Transverse colon (tissue), 4 donors: ENCODE data around the gene MRGPRG. TPM values are rescaled to one million over a fixed set of nuclear protein-coding genes. Genes with fewer than 3 reads are reported as not detected.

Experiments used
- DNase-seq: peaks from one replicate; pipeline ENCODE4 v3.0.0-alpha.2; 2019
- H3K27ac ChIP-seq, 4 donors: fragments of 200-600 bp; sonication (generic); 2 replicates each; pipeline ENCODE4 v1.5.1; 2016 to 2018; ENCODE audit warnings: inconsistent platforms in 4 of 4
- H3K27me3 ChIP-seq: fragments of 200-600 bp; sonication (generic); 2 replicates; pipeline ENCODE4 v1.5.1; 2017; ENCODE audit warnings: inconsistent platforms
- H3K36me3 ChIP-seq, 4 donors: fragments of 200-600 bp; sonication (generic); 2 replicates each; pipeline ENCODE4 v1.5.1; 2017 to 2019; ENCODE audit warnings: inconsistent platforms in 4 of 4
- H3K4me1 ChIP-seq, 4 donors: fragments of 200-600 bp; sonication (generic); 2 replicates each; pipeline ENCODE4 v1.5.1; 2017 to 2020; ENCODE audit warnings: inconsistent platforms in 4 of 4
- H3K4me3 ChIP-seq, 4 donors: fragments of 200-600 bp; sonication (generic); 1 replicate in 1 of 4; 2 replicates in 3 of 4; pipeline versions ENCODE4 v1.5.1 to v1.6.1; 2017 to 2019; ENCODE audit warnings: inconsistent platforms in 4 of 4
- H3K9me3 ChIP-seq, 2 donors: fragments of 200-600 bp; sonication (generic); 2 replicates each; pipeline ENCODE4 v1.5.1; 2017 to 2019; ENCODE audit warnings: inconsistent platforms in 2 of 2
- CTCF ChIP-seq, 5 experiments: fragments of 200-600 bp in 3 of 5; fragments of 450-650 bp in 2 of 5; sonication (generic) in 3 of 5; IDR thresholded peaks; 1 replicate in 2 of 5; 2 replicates in 3 of 5; pipeline ENCODE4 v1.5.1; 2016 to 2017; ENCODE audit warnings: antibody characterized with exemption in 5 of 5, inconsistent platforms in 3 of 5, mild to moderate bottlenecking in 2 of 5, moderate library complexity in 1 of 5
- EP300 ChIP-seq: sonication (generic); formaldehyde crosslinking; IDR thresholded peaks from one replicate; pipeline ENCODE4 v1.6.1; 2017; ENCODE audit warnings: antibody characterized with exemption, low read depth
- POLR2A ChIP-seq: fragments of 450-650 bp; IDR thresholded peaks from one replicate; pipeline ENCODE4 v1.6.1; 2016; ENCODE audit warnings: antibody characterized with exemption, mild to moderate bottlenecking, moderate library complexity
- POLR2AphosphoS5 ChIP-seq, 3 donors: sonication (generic); formaldehyde crosslinking; IDR thresholded peaks; one replicate each; pipeline ENCODE4 v1.6.1; 2016; ENCODE audit warnings: antibody characterized with exemption in 3 of 3
- WGBS, 2 donors: methylation state at CpG; one replicate each; pipeline ENCODE4 v1.1.5; 2018; ENCODE audit warnings: low coverage in 1 of 2; 5-methylcytosine and 5-hydroxymethylcytosine counted together
- in situ Hi-C, 4 donors: fragments of 200-750 bp; cut with MboI; loops; one replicate each; pipeline versions ENCODE4 v1.15.0 to v1.15.1; 2017; ENCODE audit warnings: low sequenced_read_pairs in 3 of 4, low pct_ligation_motif_present in 1 of 4, low pct_unique_long_range_greater_than_20kb in 1 of 4
- intact Hi-C: fragments of 100-400 bp; cut with DNase I; formaldehyde crosslinking; loops from one replicate; pipeline ENCODE4 v1.15.1; 2023; ENCODE audit warnings: low total_unique reads
- total RNA-seq, 4 donors: library from RNA; depleted of rRNA; stranded (reverse); fragments of >200 nt; gene quantifications; one replicate each; pipeline ENCODE4 v1.1.0, GENCODE V29; 2016

MRGPRG gene
- total RNA-seq, 4 donors from 2014 or later = not detected

GRCh38 chr11:3201677-3202181, 16.9 kb downstream of the MRGPRG start:
- TF ChIP-seq POLR2A (no peak), EP300 (no peak), CTCF (IDR thresholded peaks at IDR 0.05) (no peak), POLR2AphosphoS5 (IDR thresholded peaks at IDR 0.05) (no peak)
- H3K27me3 ChIP-seq = peaks cover 58% of the 10 kb centered on the region
- peak; percentile 3 for DNase-seq

GRCh38 chr11:3201112-3201581, 17.5 kb downstream of the MRGPRG start:
- WGBS, 2 donors = 71 to 92% methylated on average over 6 to 15 of the region's 15 CpGs
- peaks cover 58% of the 10 kb centered on the region for H3K27me3 ChIP-seq

More at GRCh38 chr11:3201677-3202181, 16.9 kb downstream of the MRGPRG start:
- Histone ChIP-seq H3K27ac (no peak overlapping the region), H3K4me1 (peaks cover 0 to 13% (median 7%) of the 10 kb centered on the region in 4 donors), H3K36me3 (no peaks in the 10 kb centered on the region), H3K4me3 (no peak overlapping the region), H3K9me3 (no peaks in the 10 kb centered on the region)
- in situ Hi-C loops = loop anchor here in 2 of 4 donors (25.0 kb wide), 2 partner anchors 89 to 164 kb away; no protein-coding TSS in a partner anchor
- WGBS, 2 donors = 79% methylated on average over 17 of the region's 17 CpGs; no CpG with 5 or more reads in 1 of the 2 donors
- intact Hi-C loops = no loop called here

DNA sequence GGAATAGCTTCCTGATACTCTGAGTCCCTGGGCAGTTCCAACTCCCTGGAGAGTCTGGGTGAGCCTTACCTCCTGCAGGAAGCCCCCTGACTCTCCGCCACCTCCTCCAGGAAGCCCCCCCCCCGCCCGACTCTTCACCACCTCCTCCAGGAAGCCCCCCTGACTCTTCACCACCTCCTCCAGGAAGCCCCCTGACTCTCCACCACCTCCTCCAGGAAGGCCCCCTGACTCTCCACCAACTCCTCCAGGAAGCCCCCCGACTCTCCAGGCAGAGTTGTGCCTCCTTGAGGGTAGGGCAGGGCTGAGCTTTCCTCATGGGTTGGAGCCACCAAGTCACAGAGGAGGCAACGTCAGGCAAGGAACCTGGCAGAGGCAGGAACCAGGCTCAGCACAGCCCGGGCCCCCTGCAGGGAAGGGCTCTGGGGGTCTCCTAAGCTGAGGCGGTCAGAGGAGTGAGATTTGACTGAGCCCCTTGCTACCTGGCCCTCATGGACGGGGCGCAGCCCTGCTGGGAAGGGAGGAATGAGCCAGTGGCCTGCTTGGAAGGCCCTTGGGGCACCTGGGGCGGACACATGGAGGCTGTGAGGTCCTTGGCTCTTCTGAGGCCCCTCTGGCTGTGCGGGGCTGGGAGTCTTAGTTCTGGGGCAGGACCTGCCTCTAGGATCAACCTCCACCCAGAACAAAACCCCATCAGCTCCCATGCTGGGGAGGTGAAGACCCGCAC, 18.1 kb downstream of the MRGPRG start:
- WGBS, 2 donors = 50 to 64% methylated on average over 1 to 10 of the region's 12 CpGs
- Histone ChIP-seq H3K27ac (no peak overlapping the region), H3K4me1 (peaks cover 0 to 9% (median 7%) of the 10 kb centered on the region in 4 donors), H3K4me3 (no peak overlapping the region), H3K36me3 (no peaks in the 10 kb centered on the region), H3K9me3 (no peaks in the 10 kb centered on the region), H3K27me3 (peaks cover 58% of the 10 kb centered on the region)
- in situ Hi-C loops = loop anchor here in 2 of 4 donors (25.0 kb wide), 2 partner anchors 88 to 163 kb away; no protein-coding TSS in a partner anchor
- no peak for TF ChIP-seq CTCF (IDR thresholded peaks at IDR 0.05)
- no peak for TF ChIP-seq EP300
- no peak for TF ChIP-seq POLR2A
- TF ChIP-seq POLR2AphosphoS5 (IDR thresholded peaks at IDR 0.05) = no peak
- intact Hi-C loops = no loop called here
- peak; percentile 5 for DNase-seq

More at GRCh38 chr11:3201112-3201581, 17.5 kb downstream of the MRGPRG start:
- Histone ChIP-seq H3K9me3 (no peaks in the 10 kb centered on the region), H3K36me3 (no peaks in the 10 kb centered on the region), H3K4me1 (peaks cover 0 to 13% (median 7%) of the 10 kb centered on the region in 4 donors), H3K27ac (no peak overlapping the region), H3K4me3 (no peak overlapping the region)
- in situ Hi-C loops = loop anchor here in 2 of 4 donors (25.0 kb wide), 2 partner anchors 89 to 164 kb away; no protein-coding TSS in a partner anchor
- no peak for DNase-seq
- TF ChIP-seq POLR2AphosphoS5 (IDR thresholded peaks at IDR 0.05) (no peak), EP300 (no peak), POLR2A (no peak), CTCF (IDR thresholded peaks at IDR 0.05) (no peak)
- intact Hi-C loops = no loop called here
